Progenitor cell of endocrine pancreas (in vitro differentiated cells): ENCODE measurements around the gene FNDC3B. TPM values are rescaled to one million over a fixed set of nuclear protein-coding genes. Genes with fewer than 3 reads are reported as not detected.

ENCODE experiments used
- DNase-seq: peaks from one replicate; pipeline ENCODE4 v3.0.0; 2021; ENCODE audit warnings: low spot score; ENCODE audit not compliant: unreplicated experiment
- H3K27ac Mint-ChIP-seq: 2 replicates; pipeline ENCODE4 v1.8.0; 2021; ENCODE audit warnings: mild to moderate bottlenecking, moderate library complexity, mixed read lengths
- H3K27me3 Mint-ChIP-seq: 2 replicates; pipeline ENCODE4 v1.8.0; 2021; ENCODE audit warnings: mixed read lengths
- H3K36me3 Mint-ChIP-seq: 2 replicates; pipeline ENCODE4 v1.8.0; 2022; ENCODE audit warnings: mixed read lengths; ENCODE audit not compliant: insufficient read depth
- H3K4me1 Mint-ChIP-seq: 2 replicates; pipeline ENCODE4 v1.8.0; 2021; ENCODE audit warnings: low read depth, mixed read lengths
- H3K4me3 Mint-ChIP-seq: 2 replicates; pipeline ENCODE4 v1.8.0; 2021; ENCODE audit warnings: low read depth, mild to moderate bottlenecking, moderate library complexity, mixed read lengths
- H3K9me3 Mint-ChIP-seq: 2 replicates; pipeline ENCODE4 v1.8.0; 2021; ENCODE audit warnings: low read depth, mixed read lengths
- total RNA-seq: library from RNA; stranded (reverse); gene quantifications from 2 replicates; pipeline ENCODE4 v1.2.1, GENCODE V29; 2021
- TF ChIP-seq, protein P1 (sequence below): fragments of 200-600 bp; sonication (generic); IDR thresholded peaks from one replicate; pipeline ENCODE4 v1.5.0; 2021; ENCODE audit warnings: antibody characterized with exemption, mild to moderate bottlenecking; ENCODE audit not compliant: unreplicated experiment

FNDC3B gene
- total RNA-seq, 1 donor from 2014 or later = 158 TPM

DNA sequence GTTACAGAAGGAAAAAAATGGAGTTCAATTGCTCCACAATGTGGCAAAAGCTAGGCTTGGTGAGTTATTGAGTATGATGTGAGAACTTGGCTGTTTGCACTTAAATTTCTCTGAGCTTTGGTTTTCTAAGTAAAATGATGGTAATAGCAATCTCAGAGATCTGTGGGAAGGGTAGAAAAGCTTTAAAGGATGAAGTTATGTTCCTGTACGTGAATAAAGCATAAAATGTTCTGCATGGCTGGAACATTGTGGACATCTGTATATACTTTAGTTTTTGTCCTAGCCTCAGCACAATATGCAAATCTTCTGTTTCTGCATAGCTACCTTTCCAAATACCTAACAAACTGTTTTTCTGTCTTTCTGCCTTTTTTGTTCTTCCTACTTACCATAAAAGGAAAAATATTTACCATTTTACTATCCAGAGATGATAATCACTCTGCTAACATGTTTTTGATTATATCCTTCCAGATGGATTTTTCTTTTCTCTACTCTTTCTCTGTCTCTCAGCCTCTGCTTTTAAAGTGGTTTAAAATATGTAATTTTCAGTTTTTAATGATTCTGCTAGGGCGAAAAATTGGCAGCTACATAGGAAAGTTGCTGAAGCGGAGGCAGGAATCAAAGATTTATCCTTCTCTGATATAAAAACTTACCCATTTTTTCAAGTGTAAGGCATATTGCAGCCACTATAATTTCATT is 188.1 kb downstream of the FNDC3B start:
- DNase-seq = no peak
- peaks cover 37% of the 10 kb centered on the region for H3K4me1 Mint-ChIP-seq
- peak overlapping the region; percentile 33 for H3K27ac Mint-ChIP-seq
- peaks cover 25% of the 10 kb centered on the region for H3K36me3 Mint-ChIP-seq
- no peak overlapping the region for H3K4me3 Mint-ChIP-seq
- TF ChIP-seq, protein P1, sequence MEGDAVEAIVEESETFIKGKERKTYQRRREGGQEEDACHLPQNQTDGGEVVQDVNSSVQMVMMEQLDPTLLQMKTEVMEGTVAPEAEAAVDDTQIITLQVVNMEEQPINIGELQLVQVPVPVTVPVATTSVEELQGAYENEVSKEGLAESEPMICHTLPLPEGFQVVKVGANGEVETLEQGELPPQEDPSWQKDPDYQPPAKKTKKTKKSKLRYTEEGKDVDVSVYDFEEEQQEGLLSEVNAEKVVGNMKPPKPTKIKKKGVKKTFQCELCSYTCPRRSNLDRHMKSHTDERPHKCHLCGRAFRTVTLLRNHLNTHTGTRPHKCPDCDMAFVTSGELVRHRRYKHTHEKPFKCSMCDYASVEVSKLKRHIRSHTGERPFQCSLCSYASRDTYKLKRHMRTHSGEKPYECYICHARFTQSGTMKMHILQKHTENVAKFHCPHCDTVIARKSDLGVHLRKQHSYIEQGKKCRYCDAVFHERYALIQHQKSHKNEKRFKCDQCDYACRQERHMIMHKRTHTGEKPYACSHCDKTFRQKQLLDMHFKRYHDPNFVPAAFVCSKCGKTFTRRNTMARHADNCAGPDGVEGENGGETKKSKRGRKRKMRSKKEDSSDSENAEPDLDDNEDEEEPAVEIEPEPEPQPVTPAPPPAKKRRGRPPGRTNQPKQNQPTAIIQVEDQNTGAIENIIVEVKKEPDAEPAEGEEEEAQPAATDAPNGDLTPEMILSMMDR = no peak
- no peaks in the 10 kb centered on the region for H3K27me3 Mint-ChIP-seq
- no peaks in the 10 kb centered on the region for H3K9me3 Mint-ChIP-seq

DNA sequence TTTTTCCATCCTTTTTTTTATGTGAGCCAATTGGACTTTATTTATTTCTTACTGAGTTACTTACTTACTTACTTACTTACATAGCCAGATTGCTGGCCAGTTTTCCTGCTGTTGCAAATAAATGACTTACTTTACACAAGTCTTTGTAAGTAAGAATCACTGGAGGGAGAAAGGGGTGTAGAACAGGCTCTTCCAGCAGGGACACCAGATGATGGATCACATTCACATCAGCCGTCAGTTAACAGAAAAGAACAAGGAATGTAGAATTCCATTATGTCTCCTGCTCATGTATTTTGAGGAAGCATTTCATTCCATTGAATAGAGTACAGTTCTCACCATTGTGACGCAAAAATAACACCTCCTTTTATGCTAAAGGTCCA is 188.6 kb downstream of the FNDC3B start:
- Mint-ChIP-seq H3K27ac (peak overlapping the region; percentile 44), H3K27me3 (no peaks in the 10 kb centered on the region), H3K4me3 (no peak overlapping the region), H3K9me3 (no peaks in the 10 kb centered on the region), H3K36me3 (peaks cover 27% of the 10 kb centered on the region), H3K4me1 (peaks cover 31% of the 10 kb centered on the region)
- DNase-seq = no peak
- TF ChIP-seq, protein P1 = no peak

DNA sequence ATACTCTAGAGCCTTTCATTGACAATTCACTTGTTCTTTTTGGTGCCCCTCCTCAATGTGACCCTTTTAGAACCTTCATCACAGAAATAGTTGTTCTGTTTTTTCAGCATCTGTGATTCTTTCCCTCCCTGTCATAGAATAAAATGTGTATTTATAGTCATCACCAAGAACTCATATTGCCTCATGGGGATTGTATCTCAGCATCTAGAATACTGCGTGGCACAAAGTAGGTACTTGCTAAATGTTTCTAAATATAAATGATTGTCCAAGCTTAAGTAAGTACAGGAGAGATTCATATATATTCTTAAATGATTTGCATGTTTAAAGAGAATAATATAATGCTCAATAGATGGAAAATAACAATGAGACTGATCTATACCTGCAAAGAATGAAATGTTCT is 190.1 kb downstream of the FNDC3B start:
- Mint-ChIP-seq H3K4me3 (no peak overlapping the region), H3K36me3 (peaks cover 31% of the 10 kb centered on the region), H3K9me3 (no peaks in the 10 kb centered on the region), H3K27ac (no peak overlapping the region), H3K4me1 (peaks cover 23% of the 10 kb centered on the region), H3K27me3 (no peaks in the 10 kb centered on the region)
- no peak for DNase-seq
- TF ChIP-seq, protein P1 = no peak

DNA sequence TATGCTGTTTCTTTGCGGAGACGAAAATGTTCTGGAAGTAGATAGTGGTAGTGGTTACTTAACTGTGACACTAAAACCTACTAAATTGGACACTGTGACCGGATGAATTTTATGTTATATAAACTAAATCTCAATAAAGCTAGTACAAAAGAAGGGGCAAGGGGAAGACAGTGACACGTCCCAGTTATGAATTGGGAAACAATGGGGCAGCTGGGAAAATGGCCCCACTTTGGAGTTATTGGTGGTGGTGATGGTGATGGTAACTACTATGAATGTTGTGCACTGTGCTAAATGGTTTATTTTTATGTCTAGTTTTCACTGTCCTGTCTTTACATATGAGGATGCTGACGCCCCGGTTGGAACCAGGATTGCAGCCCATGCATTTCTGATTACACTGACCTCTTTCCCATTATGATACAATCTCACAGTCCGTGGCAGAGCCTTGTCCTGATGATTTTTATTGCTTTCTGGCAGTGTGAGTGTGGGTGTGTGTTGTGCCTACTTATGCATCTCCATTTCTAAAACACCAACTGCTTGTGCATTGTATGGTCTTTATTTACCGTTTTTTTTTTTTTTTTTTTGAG is 192.0 kb downstream of the FNDC3B start:
- Mint-ChIP-seq H3K9me3 (no peaks in the 10 kb centered on the region), H3K36me3 (peaks cover 26% of the 10 kb centered on the region), H3K4me1 (peaks cover 17% of the 10 kb centered on the region), H3K27me3 (no peaks in the 10 kb centered on the region), H3K27ac (peak overlapping the region; percentile 3), H3K4me3 (no peak overlapping the region)
- no peak for DNase-seq
- TF ChIP-seq, protein P1 = no peak

DNA sequence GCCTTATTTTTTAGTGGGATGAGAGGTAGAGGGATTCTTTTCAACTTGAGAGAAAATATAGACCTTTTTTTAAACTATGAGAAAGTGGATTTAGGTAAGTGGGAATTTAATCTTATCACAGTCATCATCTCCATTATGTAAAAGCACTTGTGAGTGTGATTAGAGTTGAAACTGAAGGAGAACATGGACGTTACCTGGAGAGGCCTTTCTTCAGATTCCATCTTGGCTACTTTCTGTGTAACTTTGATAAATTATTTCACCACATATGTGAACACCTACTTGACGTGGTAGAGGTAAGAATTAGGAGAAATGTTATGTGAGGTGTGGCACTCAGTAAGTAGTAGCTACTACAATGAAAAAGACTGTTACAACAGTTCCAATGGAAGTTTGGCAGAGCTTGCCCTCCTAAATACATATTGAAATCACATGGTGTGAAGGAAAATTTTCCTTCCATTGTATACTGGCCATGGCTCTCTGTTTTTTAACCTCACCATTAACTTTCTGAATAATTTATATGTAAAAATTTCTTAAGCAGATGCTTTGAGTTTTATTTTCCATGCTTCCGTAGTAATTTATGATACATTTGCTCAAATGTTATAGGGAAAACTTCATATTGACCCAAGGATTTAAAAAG is 193.3 kb downstream of the FNDC3B start:
- TF ChIP-seq, protein P1 = no peak
- DNase-seq = no peak
- peaks cover 23% of the 10 kb centered on the region for H3K36me3 Mint-ChIP-seq
- peaks cover 20% of the 10 kb centered on the region for H3K4me1 Mint-ChIP-seq
- no peak overlapping the region for H3K27ac Mint-ChIP-seq
- no peaks in the 10 kb centered on the region for H3K27me3 Mint-ChIP-seq
- H3K9me3 Mint-ChIP-seq = no peaks in the 10 kb centered on the region
- no peak overlapping the region for H3K4me3 Mint-ChIP-seq
